Measurements from ENCODE around the gene KLHDC8A. TPM values are rescaled to one million over a fixed set of nuclear protein-coding genes. Genes with fewer than 3 reads are reported as not detected.

Gene KLHDC8A
- polyA plus RNA-seq, 1 donor (not counting 4 experiments of a cell fraction or from before 2014, with no cell fraction given) = not detected

GRCh38 chr1:205312866-205313562 is 43.7 kb downstream of the KLHDC8A start:
- Histone ChIP-seq H3K79me2 (ENCODE audit: control insufficient read depth, insufficient read depth, low read length) (peaks cover 84% of the 10 kb centered on the region), H3K4me2 (ENCODE audit: control insufficient read depth, extremely low read depth, insufficient read depth, low read depth, low read length) (no peak overlapping the region), H4K20me1 (ENCODE audit: control insufficient read depth, extremely low read depth, insufficient read depth, low read length) (no peaks in the 10 kb centered on the region), H3K4me1 (ENCODE audit: control insufficient read depth, extremely low read depth, insufficient read depth, low read length) (peaks cover 23% of the 10 kb centered on the region), H3K9ac (ENCODE audit: control insufficient read depth, extremely low read depth, insufficient read depth, low read length) (no peak overlapping the region), H3K4me3 (ENCODE audit: control insufficient read depth in 2 of 3, extremely low read depth in 1 of 3, insufficient read depth in 2 of 3, low read depth in 1 of 3, low read length in 3 of 3) (no peak overlapping the region), H3K27me3 (ENCODE audit: control insufficient read depth, extremely low read depth, insufficient read depth, low read length) (no peaks in the 10 kb centered on the region), H3K36me3 (ENCODE audit: control insufficient read depth in 2 of 2, extremely low read depth in 1 of 2, insufficient read depth in 2 of 2, low read length in 2 of 2) (peaks cover 27 to 38% of the 10 kb centered on the region in 2 experiments), H2AFZ (ENCODE audit: control insufficient read depth, low read length) (no peak overlapping the region), H3K9me1 (ENCODE audit: control insufficient read depth, extremely low read depth, insufficient read depth, low read length) (no peaks in the 10 kb centered on the region), H3K27ac (ENCODE audit: control insufficient read depth, insufficient read depth, low read length) (no peak overlapping the region), H3K9me3 (ENCODE audit: control insufficient read depth, low read depth, low read length) (no peaks in the 10 kb centered on the region)
- DNase-seq (ENCODE audit: low read depth, low spot score) (no peak), FAIRE-seq (no peak)
- dilution Hi-C loops (cut with MboI; ENCODE audit: extremely low pct_ligation_motif_present, low sequenced_read_pairs) = no loop called here
- TF ChIP-seq, protein P1, sequence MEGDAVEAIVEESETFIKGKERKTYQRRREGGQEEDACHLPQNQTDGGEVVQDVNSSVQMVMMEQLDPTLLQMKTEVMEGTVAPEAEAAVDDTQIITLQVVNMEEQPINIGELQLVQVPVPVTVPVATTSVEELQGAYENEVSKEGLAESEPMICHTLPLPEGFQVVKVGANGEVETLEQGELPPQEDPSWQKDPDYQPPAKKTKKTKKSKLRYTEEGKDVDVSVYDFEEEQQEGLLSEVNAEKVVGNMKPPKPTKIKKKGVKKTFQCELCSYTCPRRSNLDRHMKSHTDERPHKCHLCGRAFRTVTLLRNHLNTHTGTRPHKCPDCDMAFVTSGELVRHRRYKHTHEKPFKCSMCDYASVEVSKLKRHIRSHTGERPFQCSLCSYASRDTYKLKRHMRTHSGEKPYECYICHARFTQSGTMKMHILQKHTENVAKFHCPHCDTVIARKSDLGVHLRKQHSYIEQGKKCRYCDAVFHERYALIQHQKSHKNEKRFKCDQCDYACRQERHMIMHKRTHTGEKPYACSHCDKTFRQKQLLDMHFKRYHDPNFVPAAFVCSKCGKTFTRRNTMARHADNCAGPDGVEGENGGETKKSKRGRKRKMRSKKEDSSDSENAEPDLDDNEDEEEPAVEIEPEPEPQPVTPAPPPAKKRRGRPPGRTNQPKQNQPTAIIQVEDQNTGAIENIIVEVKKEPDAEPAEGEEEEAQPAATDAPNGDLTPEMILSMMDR (optimal IDR thresholded peaks at IDR 0.05 in 1 of 3, IDR thresholded peaks at IDR 0.05 in 1 of 3, conservative IDR thresholded peaks at IDR 0.05 in 1 of 3; ENCODE audit: extremely low read depth in 1 of 3, insufficient read depth in 2 of 3, low read length in 3 of 3) = no peak
- TF ChIP-seq EZH2 (IDR thresholded peaks at IDR 0.05; ENCODE audit: low read length) = no peak

GRCh38 chr1:205310976-205311704 is 45.6 kb downstream of the KLHDC8A start:
- Histone ChIP-seq H3K4me3 (ENCODE audit: control insufficient read depth in 2 of 3, extremely low read depth in 1 of 3, insufficient read depth in 2 of 3, low read depth in 1 of 3, low read length in 3 of 3) (no peak overlapping the region), H3K9me3 (ENCODE audit: control insufficient read depth, low read depth, low read length) (no peaks in the 10 kb centered on the region), H3K36me3 (ENCODE audit: control insufficient read depth in 2 of 2, extremely low read depth in 1 of 2, insufficient read depth in 2 of 2, low read length in 2 of 2) (peaks cover 45 to 55% of the 10 kb centered on the region in 2 experiments), H2AFZ (ENCODE audit: control insufficient read depth, low read length) (no peak overlapping the region), H3K4me2 (ENCODE audit: control insufficient read depth, extremely low read depth, insufficient read depth, low read depth, low read length) (no peak overlapping the region), H3K27ac (ENCODE audit: control insufficient read depth, insufficient read depth, low read length) (no peak overlapping the region), H3K9ac (ENCODE audit: control insufficient read depth, extremely low read depth, insufficient read depth, low read length) (no peak overlapping the region), H3K9me1 (ENCODE audit: control insufficient read depth, extremely low read depth, insufficient read depth, low read length) (no peaks in the 10 kb centered on the region), H3K27me3 (ENCODE audit: control insufficient read depth, extremely low read depth, insufficient read depth, low read length) (no peaks in the 10 kb centered on the region), H4K20me1 (ENCODE audit: control insufficient read depth, extremely low read depth, insufficient read depth, low read length) (no peaks in the 10 kb centered on the region), H3K79me2 (ENCODE audit: control insufficient read depth, insufficient read depth, low read length) (peaks cover 67% of the 10 kb centered on the region), H3K4me1 (ENCODE audit: control insufficient read depth, extremely low read depth, insufficient read depth, low read length) (peaks cover 8% of the 10 kb centered on the region)
- no peak for TF ChIP-seq EZH2 (IDR thresholded peaks at IDR 0.05; ENCODE audit: low read length)
- TF ChIP-seq, protein P1 (optimal IDR thresholded peaks at IDR 0.05 in 1 of 3, IDR thresholded peaks at IDR 0.05 in 1 of 3, conservative IDR thresholded peaks at IDR 0.05 in 1 of 3; ENCODE audit: extremely low read depth in 1 of 3, insufficient read depth in 2 of 3, low read length in 3 of 3) = no peak
- FAIRE-seq = no peak
- no peak for DNase-seq (ENCODE audit: low read depth, low spot score)
- dilution Hi-C loops (cut with MboI; ENCODE audit: extremely low pct_ligation_motif_present, low sequenced_read_pairs) = no loop called here

All from keratinocyte (primary cell).